K562 (cell line): Measurements from ENCODE around the gene GSTM1. TPM values are rescaled to one million over a fixed set of nuclear protein-coding genes. Genes with fewer than 3 reads are reported as not detected.

Experiments
- CBX5 ChIP-seq: IDR thresholded peaks from 2 replicates; pipeline ENCODE4 v1.6.1; 2014; ENCODE audit warnings: low read depth, borderline replicate concordance
- HMGN3 ChIP-seq: IDR thresholded peaks from 2 replicates; pipeline ENCODE4 v1.6.1; 2011; ENCODE audit warnings: borderline replicate concordance, low read depth, mild to moderate bottlenecking, mixed read lengths, low read length; ENCODE audit not compliant: insufficient read length; ENCODE audit errors: extremely low read depth
- JUND ChIP-seq, 2 experiments: IDR thresholded peaks; 2 replicates in 1 of 2; 3 replicates in 1 of 2; pipeline ENCODE4 v1.6.1; 2011; ENCODE audit warnings: borderline replicate concordance in 2 of 2, low read depth in 2 of 2, low read length in 2 of 2, improper control_type of control experiment in 1 of 2, missing biosample characterization in 1 of 2, missing genetic modification characterization in 1 of 2, missing genetic modification reagents in 1 of 2
- L3MBTL2 ChIP-seq: fragments of 450-650 bp; IDR thresholded peaks from 2 replicates; pipeline ENCODE4 v1.6.1; 2016; ENCODE audit warnings: mild to moderate bottlenecking, moderate library complexity
- RB1 ChIP-seq: fragments of 450-650 bp; IDR thresholded peaks from 2 replicates; pipeline ENCODE4 v1.6.1; 2017; ENCODE audit warnings: low read depth, mild to moderate bottlenecking
- polyA plus RNA-seq, 8 experiments: library from polyadenylated mRNA; depleted of rRNA in 4 of 8; stranded (reverse) in 5 of 8; unstranded in 3 of 8; fragments of >200 nt; fragmentation: Nextera tagmentation in 2 of 8; fragmentation: Illumina TruSeq in 1 of 8; extraction: Ambion mirVana in 2 of 8; extraction: Trizol in 1 of 8; gene quantifications; 2 replicates each; pipeline versions ENCODE4 v1.2.1 to v1.2.3, GENCODE V29; 2011 to 2014; ENCODE audit warnings: inconsistent platforms in 1 of 8, missing spikeins in 1 of 8
- total RNA-seq, 7 experiments: library from RNA; depleted of rRNA in 6 of 7; stranded (reverse); fragments of >200 nt in 6 of 7; fragmentation: Illumina TruSeq in 2 of 7; extraction: Trizol in 2 of 7; gene quantifications; 2 replicates each; pipeline versions ENCODE4 v1.2.1 to v1.2.3, GENCODE V29; 2011 to 2021; ENCODE audit warnings: low replicate concordance in 1 of 7
- TF ChIP-seq, protein P1 (sequence below), 2 experiments: fragments of 450-650 bp in 1 of 2; sonication (generic) in 1 of 2; formaldehyde crosslinking in 1 of 2; IDR thresholded peaks; 2 replicates each; pipeline versions ENCODE4 v1.7.1 to v1.9.0; 2016 to 2022; ENCODE audit warnings: inconsistent platforms in 1 of 2, mild to moderate bottlenecking in 1 of 2, missing genetic modification reagents in 1 of 2
- TF ChIP-seq, protein P2 (sequence below): sonication (generic); formaldehyde crosslinking; IDR thresholded peaks from 2 replicates; pipeline ENCODE4 v1.8.1; 2023; ENCODE audit warnings: mild to moderate bottlenecking, missing genetic modification reagents, moderate library complexity
- TF ChIP-seq, protein P3 (sequence below): fragments of 250-450 bp; sonication (Bioruptor Pico); IDR thresholded peaks from 2 replicates; pipeline ENCODE4 v1.6.1; 2021; ENCODE audit warnings: mild to moderate bottlenecking

GSTM1 gene
- total and polyA plus RNA-seq, 9 of the 15 experiments (the other 6 are each of a cell fraction or from before 2014, with no cell fraction given), result not detected

DNA sequence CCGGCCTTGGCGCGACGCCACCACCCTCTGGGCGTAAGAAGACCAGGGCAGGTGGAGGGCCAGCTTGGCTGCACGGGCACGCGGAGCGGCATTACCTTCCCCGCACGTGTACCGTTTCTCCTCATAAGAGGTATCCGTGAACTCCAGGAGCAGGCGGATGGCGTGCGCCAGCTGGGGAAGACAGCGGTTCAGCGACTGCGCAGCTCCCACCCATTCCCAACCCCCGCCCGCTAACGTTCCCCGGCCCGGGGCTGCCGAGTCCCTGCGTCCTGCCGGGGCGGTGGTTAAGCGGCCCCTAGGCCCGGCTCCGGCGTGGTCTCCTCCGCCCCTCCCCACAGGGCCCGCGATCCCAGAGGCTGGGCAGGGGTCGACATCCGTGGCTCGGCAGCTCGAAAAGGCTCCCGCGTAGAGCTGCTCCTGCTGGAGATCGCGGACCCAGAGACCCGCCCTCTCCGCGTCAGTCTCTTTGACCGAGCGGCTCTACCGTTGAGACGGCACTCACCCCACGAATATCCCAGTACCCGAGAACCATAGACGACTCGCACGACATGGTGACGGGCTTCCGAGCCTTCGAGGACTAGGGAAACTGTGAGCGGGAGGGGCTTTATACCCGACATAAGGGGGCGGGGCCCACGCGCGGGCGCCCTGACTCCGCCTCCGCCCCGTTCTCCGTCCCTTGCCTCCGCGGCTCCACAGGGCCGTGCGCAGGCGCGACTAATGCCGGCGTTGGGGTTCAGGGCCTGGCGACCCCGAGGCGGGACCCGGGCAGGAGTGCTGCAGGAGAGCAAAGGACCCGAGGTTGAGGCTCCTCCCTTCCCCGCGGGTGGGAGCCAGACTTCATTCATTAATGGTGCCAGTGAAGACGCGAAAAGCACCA lies 52.4 kb downstream of the GSTM1 start (continued):
- TF ChIP-seq, protein P1, sequence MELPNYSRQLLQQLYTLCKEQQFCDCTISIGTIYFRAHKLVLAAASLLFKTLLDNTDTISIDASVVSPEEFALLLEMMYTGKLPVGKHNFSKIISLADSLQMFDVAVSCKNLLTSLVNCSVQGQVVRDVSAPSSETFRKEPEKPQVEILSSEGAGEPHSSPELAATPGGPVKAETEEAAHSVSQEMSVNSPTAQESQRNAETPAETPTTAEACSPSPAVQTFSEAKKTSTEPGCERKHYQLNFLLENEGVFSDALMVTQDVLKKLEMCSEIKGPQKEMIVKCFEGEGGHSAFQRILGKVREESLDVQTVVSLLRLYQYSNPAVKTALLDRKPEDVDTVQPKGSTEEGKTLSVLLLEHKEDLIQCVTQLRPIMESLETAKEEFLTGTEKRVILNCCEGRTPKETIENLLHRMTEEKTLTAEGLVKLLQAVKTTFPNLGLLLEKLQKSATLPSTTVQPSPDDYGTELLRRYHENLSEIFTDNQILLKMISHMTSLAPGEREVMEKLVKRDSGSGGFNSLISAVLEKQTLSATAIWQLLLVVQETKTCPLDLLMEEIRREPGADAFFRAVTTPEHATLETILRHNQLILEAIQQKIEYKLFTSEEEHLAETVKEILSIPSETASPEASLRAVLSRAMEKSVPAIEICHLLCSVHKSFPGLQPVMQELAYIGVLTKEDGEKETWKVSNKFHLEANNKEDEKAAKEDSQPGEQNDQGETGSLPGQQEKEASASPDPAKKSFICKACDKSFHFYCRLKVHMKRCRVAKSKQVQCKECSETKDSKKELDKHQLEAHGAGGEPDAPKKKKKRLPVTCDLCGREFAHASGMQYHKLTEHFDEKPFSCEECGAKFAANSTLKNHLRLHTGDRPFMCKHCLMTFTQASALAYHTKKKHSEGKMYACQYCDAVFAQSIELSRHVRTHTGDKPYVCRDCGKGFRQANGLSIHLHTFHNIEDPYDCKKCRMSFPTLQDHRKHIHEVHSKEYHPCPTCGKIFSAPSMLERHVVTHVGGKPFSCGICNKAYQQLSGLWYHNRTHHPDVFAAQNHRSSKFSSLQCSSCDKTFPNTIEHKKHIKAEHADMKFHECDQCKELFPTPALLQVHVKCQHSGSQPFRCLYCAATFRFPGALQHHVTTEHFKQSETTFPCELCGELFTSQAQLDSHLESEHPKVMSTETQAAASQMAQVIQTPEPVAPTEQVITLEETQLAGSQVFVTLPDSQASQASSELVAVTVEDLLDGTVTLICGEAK (IDR thresholded peaks at IDR 0.05), result no peak
- TF ChIP-seq, protein P1 (CRISPR knock-in tag; IDR thresholded peaks at IDR 0.05), result peak; percentile 13; the same call in 1 of the 2 replicates
- TF ChIP-seq JUND (IDR thresholded peaks at IDR 0.05; ENCODE audit: borderline replicate concordance, low read depth, low read length), result no peak
- no peak for TF ChIP-seq JUND (tag; IDR thresholded peaks at IDR 0.05; ENCODE audit: borderline replicate concordance, low read depth, low read length)
- peak; percentile 63 for TF ChIP-seq HMGN3
- TF ChIP-seq, protein P2, sequence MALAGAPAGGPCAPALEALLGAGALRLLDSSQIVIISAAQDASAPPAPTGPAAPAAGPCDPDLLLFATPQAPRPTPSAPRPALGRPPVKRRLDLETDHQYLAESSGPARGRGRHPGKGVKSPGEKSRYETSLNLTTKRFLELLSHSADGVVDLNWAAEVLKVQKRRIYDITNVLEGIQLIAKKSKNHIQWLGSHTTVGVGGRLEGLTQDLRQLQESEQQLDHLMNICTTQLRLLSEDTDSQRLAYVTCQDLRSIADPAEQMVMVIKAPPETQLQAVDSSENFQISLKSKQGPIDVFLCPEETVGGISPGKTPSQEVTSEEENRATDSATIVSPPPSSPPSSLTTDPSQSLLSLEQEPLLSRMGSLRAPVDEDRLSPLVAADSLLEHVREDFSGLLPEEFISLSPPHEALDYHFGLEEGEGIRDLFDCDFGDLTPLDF (CRISPR knock-in tag), result no peak
- TF ChIP-seq RB1, result no peak
- TF ChIP-seq CBX5, result no peak
- TF ChIP-seq, protein P3, sequence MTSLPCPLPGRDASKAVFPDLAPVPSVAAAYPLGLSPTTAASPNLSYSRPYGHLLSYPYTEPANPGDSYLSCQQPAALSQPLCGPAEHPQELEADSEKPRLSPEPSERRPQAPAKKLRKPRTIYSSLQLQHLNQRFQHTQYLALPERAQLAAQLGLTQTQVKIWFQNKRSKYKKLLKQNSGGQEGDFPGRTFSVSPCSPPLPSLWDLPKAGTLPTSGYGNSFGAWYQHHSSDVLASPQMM (CRISPR knock-in tag), result no peak
- peak; percentile 97 for TF ChIP-seq L3MBTL2
